ENCODE data around the gene TUBB4B.
"Not testable (repeated sequence)": the region's sequence is repeated elsewhere in the genome, so short reads cannot be mapped to it uniquely, and the experiment has no call there.

TUBB4B gene

DNA sequence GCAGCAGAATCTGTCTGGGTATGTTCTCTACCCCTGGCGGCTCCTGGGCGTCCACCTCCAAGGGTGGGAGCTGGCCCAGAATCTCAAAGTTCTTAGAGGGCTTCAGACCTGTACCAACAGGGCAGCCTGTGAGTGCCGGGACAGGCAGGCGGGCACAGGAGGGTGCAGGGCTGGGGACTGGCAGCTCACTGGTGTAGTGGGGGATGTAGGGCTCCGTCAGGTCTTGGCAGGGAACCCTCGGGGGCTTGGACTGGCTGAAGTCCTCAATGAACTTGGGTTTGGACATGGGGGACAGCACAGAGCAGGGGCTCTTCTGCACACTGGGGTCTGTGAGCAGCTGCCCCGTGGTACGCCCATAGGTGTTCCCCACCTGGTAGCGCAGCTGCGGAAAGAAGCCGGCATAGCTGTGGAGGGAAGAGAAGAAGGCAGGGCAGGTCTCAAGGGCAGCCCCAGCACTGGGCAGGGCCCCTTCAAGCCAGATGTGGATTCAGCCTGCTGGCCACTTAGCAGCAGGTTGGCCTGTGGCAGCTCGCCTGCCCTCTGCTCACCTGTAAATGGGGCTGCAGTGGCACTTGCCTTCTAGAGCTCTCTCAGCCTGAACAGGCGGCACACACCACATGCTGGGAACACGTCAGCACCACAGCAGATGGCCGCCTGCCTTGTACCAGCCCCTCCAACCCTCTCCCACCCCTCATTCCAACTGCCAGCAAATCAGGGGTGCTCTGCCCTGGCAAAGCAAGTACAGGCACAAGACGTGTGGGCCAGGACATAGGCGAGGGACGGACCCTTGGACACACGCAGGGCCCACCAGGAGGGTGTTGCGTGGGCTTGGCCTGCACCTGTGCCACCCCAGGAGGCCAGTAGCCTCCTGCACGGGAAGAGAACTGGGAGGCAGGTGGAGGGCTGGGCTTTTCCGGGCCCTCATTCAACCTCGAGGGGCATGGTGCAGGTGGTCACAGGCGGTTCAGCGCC lies 4.6 kb downstream of the TUBB4B start:
- no peak for DNase-seq
- in situ Hi-C loops (cut with MboI; ENCODE audit: low pct_unique_long_range_greater_than_20kb, low sequenced_read_pairs): no loop called here

DNA sequence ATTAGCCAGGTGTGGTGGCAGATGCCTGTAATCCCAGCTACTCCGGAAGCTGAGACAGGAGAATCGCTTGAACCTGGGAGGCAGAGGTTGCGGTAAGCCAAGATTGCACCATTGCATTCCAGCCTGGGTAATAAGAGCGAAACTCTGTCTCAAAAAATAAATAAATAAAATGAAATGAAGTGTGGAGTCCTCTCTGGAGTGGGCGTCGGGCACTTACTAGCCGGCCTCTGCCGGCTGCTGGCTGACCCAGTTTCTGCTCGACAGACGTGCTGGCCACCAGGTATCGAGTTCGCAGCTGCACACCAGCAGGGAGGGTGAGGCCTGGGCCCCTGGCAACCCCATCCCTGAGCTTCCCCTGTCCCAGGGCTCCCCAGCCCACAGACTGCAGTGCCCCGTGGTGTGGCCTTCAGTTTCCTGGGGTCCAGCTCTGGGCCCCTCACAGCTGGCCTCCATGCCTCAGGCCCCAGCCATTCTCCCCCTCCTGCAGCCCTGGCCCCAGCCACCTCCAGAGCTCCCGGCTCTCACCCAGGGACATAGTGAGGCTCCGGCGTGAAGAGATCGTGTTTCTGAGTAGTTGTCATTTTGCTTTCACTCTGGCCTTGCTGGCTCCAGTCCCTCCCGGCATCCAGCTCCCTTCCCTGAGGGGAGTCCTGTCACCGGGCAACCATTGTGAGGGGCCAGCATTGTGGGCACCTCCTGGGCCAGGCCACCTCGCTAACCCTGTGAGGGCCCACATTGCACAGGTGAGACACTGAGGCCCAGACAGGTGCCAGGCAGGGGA lies 6.2 kb downstream of the TUBB4B start:
- DNase-seq: no peak
- in situ Hi-C loops (cut with MboI; ENCODE audit: low pct_unique_long_range_greater_than_20kb, low sequenced_read_pairs): no loop called here

DNA sequence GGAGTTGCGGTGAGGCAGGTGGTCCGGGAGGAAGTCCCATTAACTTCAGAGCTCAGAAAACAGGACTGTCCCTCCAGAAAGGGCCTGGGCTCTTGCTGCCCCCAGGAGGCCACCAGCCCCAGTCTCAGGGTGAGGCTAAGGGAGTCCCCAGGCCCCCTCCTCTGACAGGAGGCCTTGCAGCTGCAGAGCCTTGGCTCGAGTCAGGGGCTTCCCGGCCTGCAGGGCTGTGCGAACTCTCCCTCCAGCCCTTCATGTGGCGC lies 6.8 kb downstream of the TUBB4B start:
- no peak for DNase-seq
- in situ Hi-C loops (cut with MboI; ENCODE audit: low pct_unique_long_range_greater_than_20kb, low sequenced_read_pairs): no loop called here

DNA sequence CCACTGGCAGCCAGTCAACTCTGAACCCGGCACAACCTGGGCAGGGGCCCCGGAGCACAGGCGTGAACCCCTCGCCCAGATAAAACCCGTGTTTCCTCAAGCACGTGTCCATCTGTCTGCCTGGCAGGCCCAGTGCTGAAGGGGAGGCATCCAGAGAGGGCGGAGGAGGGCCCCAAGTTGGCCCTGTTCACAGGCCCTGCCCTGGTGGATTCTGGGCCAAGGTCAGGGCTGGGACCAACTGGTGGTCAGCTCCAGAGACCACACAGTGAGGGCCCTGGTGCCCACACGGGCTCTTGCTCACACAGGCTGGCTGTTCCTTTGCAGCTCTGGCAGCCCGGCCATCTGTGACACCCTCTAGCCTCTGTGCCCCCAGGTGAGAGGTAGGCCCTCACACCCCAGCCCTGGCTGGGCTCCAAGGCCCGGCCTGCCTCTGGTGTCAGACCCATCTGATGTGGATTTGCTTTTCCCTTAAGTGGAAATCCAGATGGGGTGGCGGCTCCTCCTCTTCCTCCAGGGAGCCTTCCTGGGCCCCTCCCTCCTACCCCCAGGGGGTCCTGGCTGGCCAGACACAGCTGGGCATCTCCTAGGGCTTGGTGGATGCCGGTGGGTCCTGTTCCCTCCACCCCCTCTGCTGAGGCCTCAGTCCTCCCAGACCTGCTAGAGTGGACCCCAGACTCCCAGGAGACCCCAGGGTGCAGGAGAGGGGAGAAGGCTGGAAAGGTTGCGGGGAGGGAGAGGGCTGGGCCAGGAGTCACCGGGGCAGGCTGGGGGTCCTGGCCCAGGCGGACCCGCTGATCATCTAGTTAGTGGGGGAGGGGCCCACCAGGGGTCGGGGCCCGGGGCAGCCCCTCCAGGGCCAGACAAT lies 9.5 kb downstream of the TUBB4B start:
- DNase-seq: no peak
- in situ Hi-C loops (cut with MboI; ENCODE audit: low pct_unique_long_range_greater_than_20kb, low sequenced_read_pairs): no loop called here

DNA sequence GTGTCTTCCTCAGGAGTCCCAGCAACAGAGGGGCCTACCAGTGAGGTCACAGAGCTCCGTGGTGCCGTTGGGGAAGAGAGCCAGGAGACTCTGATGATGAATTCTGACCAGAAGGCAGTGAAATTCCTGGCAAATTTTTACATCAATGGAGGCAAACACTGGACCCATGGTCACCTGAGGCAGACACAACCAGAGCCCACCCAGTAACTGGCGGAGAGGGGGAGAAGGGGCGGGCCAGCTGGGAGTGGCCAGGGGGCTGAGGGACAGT lies 10.0 kb downstream of the TUBB4B start, which contains the start of gene STPG3:
STPG3 (plus strand) TSS at position 93 of the 268 bp plus-strand sequence; CDS start at position 94, 1 bp downstream.
- no peak for DNase-seq
- in situ Hi-C loops (cut with MboI; ENCODE audit: low pct_unique_long_range_greater_than_20kb, low sequenced_read_pairs): no loop called here

DNA sequence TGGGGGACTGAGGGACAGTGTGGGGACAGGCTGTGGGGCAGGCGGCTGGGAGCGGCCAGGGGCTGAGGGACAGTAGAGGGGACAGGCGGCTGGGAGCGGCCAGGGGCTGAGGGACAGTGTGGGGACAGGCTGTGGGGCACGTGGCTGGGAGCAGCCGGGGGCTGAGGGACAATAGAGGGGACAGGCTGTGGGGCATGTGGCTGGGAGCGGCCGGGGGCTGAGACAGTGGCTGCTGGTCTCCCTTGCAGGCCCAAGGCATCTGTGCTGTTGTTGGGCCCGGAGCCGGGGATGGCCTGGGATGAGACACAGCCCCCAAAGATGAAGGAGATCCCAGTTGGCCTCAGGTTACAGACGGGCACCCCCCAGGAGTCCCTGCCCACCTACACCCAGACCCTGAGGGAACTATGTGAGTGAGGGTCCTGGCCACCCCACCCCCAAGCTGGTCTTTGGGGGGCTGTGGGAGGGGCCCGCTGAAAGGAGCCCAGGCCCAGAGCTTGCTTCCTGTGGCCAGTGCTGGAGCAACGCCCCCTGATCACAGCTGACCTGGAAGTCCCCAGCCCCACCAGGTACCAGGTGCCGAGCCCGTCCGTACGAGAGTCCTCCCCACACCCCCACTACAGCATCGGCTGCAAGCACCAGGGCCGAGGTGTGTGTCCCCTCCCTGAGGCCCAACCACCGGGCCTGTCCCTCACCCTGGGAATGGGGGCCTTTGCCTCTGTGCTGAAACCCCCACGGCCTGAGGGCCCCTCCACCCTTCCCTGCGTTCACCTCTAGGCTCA lies 10.6 kb downstream of the TUBB4B start:
- no peak for DNase-seq
- in situ Hi-C loops (cut with MboI; ENCODE audit: low pct_unique_long_range_greater_than_20kb, low sequenced_read_pairs): no loop called here

DNA sequence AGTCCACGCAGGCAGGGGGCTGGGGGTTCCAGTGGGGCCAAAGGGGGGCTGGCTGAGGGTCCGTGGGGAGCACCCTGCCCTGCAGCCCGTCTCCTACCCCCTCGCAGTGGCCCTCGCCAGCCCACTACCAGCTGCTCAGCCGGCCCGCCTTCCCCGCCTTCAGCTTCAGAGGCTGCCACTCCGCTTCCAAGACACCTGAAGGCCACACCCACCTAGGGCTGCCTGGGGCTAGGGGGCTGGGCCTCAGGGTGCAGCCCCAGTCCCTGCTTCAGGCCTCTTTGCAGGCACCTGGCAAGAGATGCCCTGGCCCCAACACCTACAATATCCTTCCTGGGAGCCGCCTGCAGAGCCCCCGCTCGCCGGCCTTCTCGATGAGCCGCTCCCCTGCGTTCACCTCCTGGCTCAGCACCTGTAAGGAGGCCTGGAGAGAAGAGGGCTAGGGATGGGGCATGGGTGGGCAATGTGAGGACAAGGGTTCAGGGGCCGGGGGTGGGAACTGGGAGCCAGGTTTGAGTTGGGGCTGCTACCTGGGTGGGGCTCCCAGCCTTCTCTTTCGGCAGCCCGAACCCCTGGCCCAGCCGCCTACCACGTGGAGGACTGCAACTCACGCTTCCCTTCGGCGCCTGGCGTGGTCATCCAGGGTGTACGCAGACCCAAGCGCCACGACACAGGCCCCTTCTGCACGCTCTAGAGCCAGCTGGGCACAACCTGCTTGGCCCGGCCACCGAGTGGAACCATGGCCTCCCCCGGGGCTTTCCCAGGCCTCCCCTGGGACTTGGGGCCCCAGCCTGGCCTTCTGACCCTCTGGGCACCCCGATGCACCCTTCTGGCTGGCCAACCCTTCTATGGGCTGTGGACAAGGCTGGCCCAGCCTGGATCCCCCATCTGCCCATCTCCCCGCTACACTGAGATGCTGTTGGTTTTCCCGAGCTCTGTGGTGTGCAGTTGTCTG lies 11.7 kb downstream of the TUBB4B start:
- in situ Hi-C loops (cut with MboI; ENCODE audit: low pct_unique_long_range_greater_than_20kb, low sequenced_read_pairs): no loop called here
- no peak for DNase-seq

DNA sequence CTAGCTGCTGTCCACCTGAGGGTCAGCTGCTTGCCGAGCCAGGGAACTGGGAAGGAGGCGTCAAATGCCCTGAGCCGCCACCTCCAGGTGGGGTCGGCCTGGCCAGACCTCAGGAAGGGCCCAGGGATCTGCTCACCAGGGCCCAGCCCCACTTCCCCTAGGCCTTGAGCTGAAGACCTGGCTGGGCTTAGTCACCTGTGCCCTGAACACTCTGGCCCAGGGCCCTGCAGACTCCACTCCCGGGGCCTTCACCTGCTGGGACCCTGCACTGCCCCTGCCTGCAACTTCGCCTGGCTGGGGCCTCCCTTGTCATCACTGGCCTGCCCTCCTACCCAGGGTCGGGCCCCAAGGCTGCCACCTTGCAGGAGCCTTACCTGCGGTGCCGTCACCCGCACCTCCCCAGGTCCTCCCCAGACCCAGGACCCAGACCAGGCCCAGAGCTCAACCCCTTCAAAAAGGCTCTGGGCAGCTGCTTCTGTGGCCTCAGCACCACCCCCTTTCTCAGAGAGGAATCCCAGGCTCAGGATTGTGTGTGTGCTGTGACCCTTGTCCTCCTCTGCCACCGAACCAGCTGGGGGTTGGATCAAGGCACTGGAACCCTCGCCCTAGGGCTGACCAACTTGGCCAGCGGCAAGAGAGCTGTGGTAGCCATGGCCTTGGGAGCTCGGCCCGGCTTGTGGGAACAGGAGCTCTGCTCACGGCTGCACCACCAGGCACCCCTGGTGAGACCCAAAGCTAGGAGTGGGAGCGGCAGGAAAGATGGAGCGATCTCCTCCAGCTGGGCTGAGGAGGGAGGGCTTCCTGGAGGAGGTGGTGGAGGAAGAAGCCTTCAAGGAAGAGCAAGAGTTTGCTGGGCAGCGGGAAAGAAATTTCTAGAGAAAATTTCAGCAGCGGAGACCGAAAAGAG lies 12.9 kb downstream of the TUBB4B start:
- no peak for DNase-seq
- in situ Hi-C loops (cut with MboI; ENCODE audit: low pct_unique_long_range_greater_than_20kb, low sequenced_read_pairs): no loop called here

DNA sequence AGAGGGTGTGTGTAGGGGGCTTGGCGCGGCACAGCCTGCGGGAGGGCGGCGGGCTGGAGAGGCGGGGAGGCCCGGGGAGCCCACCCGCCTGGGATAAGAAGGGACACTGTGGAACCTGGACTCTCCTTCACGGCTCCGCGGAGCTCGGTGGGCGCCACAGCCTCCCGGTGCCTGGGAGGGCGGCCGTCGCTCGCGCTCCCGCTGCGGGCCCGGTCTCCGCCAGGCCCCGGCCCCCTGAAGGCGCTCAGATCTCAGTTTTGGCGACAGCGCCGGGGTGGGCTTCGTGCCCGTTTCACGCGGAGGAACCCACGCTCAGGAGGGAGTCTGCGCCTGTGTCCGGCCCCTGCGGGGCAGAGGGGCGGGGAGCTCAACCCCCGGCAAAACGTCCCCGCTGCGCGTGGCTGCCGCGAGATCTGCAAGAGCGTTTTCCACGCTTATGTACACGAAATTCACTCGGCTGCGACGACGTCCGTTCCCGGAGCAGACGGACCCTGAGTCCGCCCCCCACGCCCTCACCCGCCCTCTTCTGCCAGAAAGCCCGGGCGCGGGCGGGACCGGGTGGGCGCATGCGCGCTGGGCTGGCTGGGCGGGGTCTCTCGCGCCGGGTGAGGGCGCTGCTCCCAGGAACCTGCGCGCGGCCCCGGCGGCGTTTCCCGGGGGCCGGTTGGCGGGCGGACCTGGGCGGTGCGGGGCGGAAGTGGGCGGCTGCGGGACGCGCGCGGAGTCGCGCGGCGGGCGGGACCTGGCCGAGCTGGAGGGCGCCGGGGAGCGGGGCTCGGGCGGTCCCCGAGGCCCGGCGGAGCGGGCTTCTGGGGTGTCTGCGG lies 13.7 kb downstream of the TUBB4B start, which contains the start of gene NELFB:
NELFB (plus strand) TSS at position 704 of the 824 bp plus-strand sequence.
- in situ Hi-C loops (cut with MboI; ENCODE audit: low pct_unique_long_range_greater_than_20kb, low sequenced_read_pairs): no loop called here
- DNase-seq: peak; percentile 89

DNA sequence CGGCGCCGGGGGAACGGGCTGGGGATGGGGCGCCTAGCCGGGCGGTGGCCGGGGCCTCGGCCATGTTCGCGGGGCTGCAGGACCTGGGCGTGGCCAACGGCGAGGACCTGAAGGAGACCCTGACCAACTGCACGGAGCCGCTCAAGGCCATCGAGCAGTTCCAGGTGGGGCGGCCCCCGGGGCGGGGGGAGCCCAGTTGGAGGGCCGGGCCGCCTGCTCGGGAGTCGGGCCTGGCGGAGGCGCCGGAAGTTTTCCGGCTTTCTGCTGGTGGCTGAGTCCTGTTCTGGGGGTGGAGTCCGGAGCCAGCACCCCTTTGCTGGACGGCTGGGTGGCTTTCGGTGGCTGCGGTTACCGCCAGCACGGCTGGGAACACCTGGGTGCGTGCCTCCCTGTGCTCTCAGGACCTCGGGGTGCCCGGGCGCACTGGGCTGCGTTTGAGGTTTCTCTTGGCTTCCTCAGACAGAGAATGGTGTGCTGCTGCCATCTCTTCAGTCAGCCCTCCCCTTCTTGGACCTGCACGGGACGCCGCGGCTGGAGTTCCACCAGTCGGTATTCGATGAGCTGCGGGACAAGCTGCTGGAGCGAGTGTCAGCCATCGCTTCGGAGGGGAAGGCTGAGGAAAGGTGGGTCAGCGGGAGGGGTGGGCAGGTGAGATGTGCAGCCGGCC lies 14.5 kb downstream of the TUBB4B start:
- peak; percentile 45 for DNase-seq
- in situ Hi-C loops (cut with MboI; ENCODE audit: low pct_unique_long_range_greater_than_20kb, low sequenced_read_pairs): no loop called here

DNA sequence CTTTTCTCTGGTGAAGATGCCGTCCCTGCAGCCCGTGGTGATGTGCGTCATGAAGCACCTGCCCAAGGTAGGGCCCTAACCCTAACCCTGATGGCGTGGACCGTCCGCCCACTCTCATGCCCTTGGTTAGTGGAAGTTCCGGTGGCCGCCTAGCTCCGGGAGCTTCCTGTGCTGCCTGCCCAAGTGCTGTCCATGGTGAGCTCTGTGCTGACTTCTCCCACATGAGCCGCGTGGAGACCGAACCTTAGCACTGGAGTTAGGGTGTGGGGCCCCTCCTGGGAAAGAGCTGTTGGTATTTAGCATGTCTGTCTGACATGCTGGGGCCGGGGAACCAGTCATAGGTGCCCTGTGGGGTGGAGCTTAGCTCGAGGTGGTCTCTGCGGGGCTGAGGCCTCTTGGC lies 15.3 kb downstream of the TUBB4B start:
- in situ Hi-C loops (cut with MboI; ENCODE audit: low pct_unique_long_range_greater_than_20kb, low sequenced_read_pairs): no loop called here
- DNase-seq: no peak

DNA sequence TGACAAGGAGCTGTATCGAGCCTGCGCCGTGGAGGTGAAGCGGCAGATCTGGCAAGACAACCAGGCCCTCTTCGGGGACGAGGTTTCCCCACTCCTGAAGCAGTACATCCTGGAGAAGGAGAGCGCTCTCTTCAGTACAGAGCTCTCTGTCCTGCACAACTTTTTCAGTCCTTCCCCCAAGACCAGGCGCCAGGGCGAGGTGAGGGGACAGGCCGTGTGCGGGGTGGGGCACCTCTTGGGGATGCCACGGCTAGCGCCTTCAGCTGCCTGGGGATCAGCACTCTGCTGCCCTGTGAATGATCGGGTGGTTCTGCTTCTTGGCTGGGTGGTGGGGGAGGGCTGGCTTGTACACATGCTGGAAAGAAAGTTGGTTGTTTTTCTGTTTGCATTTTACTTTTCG lies 15.8 kb downstream of the TUBB4B start:
- no peak for DNase-seq
- in situ Hi-C loops (cut with MboI; ENCODE audit: low pct_unique_long_range_greater_than_20kb, low sequenced_read_pairs): no loop called here

DNA sequence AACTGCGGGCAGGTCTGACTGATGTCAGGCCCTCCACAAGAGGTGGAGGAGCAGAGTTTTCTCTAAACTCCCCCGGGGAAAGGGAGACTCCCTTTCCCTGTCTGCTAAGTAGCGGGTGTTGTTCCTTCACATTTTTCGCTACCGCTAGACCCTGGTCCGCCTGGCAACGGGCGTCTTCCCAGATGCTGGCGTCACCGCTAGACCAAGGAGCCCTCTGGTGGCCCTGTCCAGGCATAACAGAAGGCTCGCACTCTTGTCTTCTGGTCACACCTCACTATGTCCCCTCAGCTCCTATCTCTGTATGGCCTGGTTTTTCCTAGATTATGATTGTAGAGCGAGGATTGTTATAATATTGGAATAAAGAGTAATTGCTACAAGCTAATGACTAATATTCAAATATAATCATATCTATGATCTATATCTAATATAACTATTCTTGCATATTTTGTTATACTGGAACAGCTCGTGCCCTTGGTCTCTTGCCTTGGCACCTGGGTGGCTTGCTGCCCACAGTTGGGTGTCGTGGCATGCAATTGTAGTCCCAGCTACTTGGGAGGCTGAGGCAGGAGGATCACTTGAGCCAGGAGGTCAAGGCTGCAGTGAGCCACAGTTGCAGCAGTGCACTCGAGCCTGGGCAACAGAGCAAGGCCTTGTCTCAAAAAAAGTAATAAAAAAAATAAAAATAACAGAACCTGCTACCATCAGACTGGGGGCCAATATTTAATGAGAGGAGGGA lies 21.3 kb downstream of the TUBB4B start:
- DNase-seq; in situ Hi-C loops (cut with MboI; ENCODE audit: low pct_unique_long_range_greater_than_20kb, low sequenced_read_pairs): not testable (repeated sequence)

DNA sequence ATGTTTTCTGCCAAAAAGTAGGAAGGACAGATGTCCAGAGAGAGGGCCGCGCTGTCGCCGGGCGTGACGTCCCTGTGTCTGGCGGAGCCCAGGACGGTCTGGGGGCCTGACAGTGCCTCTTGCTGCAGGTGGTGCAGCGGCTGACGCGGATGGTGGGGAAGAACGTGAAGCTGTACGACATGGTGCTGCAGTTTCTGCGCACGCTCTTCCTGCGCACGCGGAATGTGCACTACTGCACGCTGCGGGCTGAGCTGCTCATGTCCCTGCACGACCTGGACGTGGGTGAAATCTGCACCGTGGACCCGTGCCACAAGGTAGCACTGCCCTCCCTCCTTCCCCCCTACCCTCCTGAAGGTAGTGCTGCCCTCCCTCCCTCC lies 21.8 kb downstream of the TUBB4B start:
- in situ Hi-C loops (cut with MboI; ENCODE audit: low pct_unique_long_range_greater_than_20kb, low sequenced_read_pairs): no loop called here
- DNase-seq: no peak

DNA sequence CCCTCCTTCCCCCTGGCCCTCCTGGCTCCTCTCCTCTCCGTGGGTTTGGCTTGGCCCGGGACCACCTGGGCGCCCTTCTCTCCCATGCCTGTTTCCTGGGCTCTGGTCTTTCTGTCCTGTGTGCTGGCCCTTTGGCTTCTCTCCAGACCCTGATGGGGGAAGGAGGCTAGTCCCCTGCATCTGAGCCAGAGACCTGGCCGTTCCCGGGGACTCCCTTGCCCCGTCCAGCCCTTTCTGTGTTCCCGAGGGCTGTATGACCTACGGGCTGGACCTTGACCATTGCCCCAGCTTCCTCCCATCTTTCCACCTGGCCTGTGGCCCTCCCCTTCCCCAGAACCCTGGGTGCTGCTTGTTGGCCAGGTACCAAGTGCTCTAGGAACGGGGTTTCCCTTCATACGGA lies 22.4 kb downstream of the TUBB4B start:
- DNase-seq: no peak
- in situ Hi-C loops (cut with MboI; ENCODE audit: low pct_unique_long_range_greater_than_20kb, low sequenced_read_pairs): no loop called here

Data from KBM-7 (cell line).